GM18868 (cell line): ENCODE measurements around the gene HOXB8.

Experiments
- ATAC-seq: cut with Tn5 transposase; IDR thresholded peaks from one replicate; pipeline ENCODE4 v1.9.1; 2021; ENCODE audit warnings: mild to moderate bottlenecking, moderate library complexity; ENCODE audit not compliant: unreplicated experiment

HOXB8 gene

DNA sequence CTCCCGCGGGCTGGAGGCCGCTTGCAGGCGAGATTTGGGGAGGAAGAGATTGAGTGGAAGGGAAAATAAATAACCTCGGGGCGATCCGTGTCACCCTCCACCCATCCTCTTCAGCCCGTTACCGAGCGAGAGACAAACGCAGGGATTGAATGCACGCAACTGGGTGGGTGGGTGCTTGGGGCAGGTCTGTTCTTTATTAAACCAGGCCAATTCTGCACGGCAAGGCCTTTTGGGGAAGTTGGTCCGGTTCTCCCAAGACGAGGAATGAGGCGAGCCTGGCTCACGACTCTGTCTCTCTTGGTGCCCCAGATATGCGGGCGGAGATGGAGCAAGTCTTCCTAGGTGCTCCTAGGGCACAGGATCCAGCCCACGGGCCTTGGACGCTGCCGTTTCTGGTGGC, 3.9 kb downstream of the HOXB8 start:
- ATAC-seq = no peak

DNA sequence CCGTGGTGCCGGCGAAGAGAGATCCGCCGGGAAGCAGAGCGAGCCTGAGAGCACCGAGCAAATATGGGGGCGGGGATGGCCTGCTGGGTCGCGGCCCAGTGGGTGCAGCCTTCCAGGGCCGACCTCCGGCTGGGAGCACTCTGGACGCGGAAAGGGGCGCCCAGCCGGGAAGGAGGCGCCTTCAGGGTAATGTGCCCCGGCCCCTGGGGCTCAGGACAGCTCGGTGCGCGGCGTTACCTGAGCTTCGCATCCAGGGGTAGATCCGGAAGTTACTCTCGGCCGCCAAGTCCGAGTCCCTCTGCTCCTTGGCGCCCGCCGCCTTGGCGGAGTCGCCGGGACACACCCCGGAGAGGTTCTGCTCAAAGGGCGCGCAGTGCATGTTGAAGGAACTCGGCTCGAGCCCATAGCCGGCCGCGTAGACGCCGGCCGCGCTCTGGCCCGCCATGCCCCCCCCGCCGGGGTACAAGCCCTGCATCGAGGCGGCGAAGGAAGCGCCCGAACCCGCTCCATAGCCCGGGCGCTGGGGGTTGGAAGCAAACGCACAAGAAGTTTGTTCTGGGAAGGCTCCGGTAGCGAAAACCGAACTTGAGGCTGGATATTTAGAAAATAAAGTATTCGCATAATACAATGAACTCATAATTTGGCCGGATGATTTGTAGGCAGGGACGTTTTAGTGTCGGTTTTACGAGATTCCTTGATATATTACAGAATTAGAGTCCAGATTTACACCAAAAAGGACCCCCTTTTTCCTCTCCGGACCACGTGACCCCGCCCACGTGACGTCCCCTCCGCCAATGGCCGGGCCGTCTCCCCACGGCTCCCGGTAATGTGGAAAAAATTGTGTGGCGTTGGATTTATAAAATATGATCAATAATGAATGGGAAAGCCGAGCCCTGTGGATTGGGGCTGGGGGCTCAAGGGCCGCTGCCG, 4.5 kb downstream of the HOXB8 start, which contains the start of gene HOXB7:
HOXB7 (minus strand) TSS at position 736 of the 930 bp plus-strand sequence; CDS start at position 637, 99 bp downstream.
- no peak for ATAC-seq

DNA sequence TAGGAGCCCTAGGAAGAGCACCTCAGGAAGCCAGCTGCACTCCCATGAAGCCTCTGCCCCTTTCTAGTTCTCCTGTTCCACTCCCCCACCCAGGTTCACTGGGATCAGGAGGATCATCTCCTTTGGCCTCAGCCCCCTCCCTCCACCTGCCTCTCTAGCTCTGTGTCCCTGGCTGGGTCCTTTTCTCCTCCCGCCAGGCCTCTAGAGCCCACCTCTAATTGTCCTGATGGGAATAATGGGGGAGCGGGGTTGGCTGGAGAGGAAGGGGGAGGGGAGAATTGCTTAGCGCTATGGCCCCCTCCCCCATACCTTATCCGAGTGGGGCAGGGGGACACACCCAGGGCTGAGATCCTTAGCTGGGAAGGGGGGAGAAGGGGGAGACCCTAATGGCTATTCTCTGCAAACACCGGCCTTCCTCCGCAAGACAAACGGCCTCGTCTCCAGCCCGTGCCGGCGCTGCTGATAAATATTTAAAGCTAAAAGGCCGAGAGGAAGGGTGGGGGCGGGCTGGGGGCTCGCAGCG, 5.3 kb downstream of the HOXB8 start:
- no peak for ATAC-seq

DNA sequence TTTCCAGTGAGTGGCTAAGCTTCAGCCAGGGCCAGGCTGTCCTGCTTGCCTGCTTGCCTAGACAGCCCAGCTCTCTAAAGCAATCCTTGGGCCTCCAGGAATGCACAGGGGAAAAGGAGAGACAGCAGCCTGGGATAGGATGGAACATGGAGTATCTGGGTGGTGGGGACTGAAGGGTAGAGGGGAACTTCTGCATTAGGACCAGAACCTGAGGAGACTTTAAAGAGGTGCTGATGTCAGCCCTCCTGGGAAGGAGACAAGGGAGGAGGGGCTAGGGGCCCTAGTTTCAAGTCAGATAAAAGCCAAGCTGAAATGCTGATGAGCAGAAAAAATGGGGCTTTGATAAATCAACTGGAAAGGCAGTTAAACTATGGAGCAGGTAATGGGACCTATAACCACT, 6.1 kb downstream of the HOXB8 start:
- no peak for ATAC-seq

DNA sequence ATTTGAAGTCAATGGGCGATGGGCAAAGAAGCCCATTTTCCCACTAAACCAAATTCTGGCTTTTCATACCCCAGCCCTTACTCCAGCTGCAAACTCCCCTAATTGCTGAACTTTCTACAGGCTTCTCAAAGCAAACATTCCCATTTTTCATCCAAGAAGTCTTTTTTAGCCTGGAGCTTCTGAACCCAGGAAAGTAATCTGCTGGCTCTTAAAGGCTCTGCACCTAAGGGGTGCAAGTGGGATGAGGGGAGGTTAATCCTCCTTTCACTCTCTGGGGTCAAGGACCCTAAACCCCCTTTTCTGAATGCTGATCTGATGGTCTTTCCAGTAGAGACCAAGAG, 6.6 kb downstream of the HOXB8 start:
- no peak for ATAC-seq

DNA sequence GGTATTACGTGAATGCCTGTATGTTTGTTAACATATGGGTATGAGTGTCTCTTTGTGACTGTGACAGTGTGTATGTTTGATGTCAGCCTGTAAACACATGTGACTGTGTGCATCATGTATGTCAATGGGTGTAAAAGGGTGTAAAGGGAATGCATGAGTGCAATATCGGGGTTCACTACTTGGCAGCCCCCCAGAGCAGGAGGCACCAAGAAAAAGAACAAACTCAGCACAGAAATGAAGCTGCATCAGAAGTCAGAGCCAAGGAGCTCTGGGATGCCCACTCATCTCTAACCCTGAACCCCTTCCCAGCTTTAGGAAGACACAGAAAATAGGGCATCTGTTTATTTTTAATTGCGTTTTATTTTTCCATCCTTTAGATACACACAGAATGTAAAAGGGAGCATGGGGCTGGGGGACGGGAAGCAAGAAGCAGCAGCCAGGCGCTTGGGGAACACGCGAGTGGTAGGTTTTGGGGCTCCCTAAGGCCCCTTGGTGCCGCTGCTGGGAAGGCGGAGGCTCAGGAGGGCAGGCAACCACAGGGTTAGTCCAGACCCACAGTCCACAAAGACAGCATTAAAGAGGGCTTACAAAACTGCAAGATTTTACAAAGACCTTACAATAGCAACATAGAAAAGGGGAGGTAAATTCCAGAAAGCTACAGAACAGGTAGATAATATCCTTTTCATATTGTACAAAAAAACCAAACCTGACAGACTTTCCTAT, 8.0 kb downstream of the HOXB8 start:
- ATAC-seq = no peak

DNA sequence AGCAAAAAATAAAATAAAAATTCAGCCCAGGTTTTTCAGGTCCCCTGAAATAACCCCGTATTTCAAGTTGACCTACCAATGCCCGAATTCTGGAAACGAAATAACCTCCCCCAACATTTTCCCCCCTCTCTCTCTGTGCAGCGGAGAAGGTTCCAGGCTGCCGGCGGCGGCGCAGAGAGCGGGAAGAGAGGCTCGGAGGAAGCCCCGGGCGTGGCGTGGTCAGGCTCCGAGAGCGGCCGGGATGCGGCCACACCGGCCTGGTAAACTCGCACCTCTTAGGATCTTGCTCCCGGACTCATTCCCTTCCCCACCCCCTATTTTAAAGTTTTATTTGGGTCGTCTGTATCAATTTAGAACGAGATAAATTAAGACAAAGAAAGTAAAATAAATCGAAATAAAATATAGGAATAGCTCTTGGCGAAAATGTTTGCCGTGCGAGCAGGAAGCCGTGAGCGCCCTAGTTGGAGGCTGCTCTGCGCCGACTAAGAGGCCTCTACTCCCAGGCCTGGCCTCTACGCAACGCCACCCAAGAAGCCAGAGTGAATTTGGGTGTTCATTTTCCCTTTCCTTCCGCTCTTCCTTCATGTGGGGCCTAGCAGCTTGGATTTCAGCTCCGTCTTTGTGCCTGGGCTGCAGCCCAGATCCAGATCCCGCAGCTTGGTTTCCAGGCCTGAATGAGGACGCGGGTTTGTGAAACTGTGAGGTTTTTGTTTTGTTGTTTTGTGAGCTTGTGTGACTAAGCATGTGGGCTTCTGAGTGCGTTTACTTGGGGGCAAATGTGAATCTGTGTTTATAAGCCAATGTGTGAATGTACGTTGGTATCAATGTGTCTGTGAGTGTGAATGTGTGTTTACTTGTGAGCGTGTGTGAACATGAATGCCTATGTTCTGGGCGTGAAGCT, 8.9 kb downstream of the HOXB8 start:
- ATAC-seq = no peak

DNA sequence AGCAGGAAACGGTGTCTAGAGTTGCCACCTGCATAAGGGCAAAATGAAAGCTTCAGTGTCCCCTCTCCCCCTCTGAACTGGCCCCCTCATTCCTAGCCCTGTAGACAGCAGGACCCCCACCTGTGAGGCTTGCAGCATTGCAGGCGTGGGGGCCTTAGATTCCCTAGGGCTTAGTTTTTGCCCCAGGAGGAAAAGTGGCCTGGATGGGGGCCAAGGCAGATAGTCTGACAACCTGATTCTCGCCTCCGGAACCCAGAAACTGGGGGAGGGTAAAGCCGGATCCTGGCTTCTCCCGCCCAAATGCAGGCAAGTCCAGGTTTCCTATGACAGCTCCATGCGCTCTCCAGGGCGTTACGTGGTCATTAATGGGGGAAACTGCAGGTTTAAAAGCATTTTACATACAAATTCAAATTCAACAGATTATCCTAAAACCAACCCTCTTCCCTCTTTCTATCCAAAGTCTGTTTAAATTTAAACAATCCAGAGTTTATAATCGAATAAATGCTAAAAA, 9.6 kb downstream of the HOXB8 start:
- ATAC-seq = no peak

DNA sequence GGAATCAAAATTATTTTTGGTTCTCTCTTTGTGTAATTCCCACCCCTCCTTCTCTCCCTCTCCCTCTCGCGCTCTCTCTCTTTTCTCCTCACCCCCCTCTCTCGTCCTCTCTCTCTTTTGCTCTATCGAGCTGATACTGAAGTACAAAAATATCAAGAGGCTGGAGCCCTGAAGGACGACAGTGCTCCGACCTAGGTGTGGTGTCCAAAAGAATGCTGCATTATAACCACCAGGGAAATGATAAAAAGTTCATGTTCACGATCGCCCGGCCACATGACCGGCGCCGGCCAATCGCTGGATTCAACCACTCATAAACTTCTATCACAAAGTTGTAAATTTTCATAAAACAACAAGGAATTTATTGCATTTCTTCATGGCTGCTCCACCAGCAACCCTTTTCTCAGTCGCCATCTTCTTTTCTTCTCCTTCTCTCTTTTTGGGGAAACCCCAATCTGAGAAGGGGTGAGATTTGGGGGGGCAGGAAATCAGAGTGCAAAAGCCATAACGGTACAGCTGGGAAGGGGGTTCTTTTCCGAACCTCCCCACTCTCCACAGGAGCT, 10.2 kb downstream of the HOXB8 start, which contains the start of gene HOXB6:
HOXB6 (minus strand) TSS at position 217 of the 560 bp plus-strand sequence. CDS start 6,836 bp downstream, outside the sequence.
- no peak for ATAC-seq

DNA sequence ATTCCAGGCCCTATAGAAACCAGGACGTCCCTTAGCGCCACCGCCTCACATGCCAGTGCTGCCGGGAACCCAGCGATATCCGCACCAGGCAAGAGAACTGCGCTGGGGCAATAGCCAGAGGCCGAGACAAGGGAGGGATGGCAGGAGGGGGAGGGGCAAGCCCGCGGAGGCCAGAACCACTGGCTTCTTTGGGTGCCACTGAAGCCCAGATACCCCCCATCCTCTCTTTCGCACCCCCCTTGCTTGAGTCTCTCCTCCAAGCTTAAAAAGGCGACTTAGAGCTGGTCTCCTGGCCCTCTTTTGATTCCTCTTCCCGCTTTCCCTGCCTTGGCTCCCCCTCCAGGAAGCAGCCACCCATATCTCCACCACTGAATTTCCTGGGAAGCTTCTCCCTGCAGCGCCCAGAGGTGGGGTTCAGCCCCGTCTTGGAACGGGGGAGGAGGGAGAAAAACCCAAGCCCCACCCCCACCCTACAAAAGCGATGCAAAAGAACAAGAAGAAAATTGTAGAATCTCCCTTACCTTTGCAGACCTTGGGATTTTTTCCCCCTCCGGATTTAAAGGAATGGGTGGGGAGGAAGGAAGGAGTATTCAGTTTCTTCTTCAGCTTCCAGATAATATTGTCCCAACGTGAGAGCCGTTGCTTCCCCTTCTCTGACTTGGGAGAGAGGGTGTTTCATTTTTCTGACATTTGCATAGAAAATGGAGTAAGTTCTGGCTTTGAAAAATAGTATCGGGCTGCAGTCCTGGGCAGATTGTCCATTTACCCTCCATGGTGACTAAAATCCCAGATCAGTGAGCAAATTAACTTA, 10.9 kb downstream of the HOXB8 start:
- ATAC-seq = no peak

DNA sequence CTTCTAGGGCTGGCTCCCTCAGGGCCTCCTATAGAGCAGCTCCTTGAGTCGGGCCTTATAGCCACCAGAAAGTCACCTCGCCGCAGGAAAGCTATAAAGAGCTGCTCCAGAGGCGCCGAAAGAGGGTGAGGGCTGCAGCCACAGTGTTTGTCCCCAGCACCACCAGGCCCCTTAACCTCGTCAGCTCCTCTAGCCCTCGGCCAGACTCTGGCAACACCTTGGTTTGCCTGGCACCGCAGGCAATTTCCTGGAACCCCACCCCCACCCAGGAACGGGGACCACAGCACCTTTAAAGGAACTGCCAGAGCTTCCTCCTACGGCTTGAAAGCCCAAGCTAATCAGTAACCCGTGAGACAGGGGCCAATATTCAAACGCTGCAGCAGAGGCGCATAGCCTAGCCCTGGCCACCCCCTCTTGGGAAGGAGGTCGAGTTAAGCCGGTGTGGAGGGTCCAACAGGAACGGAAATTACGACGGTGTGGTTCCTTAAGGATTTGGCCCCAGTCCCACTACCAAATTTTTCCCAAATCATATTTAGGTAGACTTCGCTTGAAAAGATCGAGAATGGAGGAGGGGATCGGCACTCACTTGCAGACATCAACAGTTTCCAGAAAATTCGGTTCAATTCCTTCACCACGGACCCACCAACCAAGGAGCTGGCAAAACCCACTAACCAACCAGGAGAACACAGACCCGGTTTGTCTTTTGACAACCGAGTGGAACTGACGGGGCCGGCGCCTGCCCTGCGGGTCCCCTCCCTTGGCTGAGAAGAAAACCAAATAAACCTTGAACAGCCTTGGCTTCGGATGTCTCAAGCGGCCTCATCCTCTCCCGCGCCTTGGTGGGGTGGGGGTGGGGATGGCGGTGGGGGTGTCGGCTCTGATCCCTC, 13.3 kb downstream of the HOXB8 start:
- no peak for ATAC-seq

DNA sequence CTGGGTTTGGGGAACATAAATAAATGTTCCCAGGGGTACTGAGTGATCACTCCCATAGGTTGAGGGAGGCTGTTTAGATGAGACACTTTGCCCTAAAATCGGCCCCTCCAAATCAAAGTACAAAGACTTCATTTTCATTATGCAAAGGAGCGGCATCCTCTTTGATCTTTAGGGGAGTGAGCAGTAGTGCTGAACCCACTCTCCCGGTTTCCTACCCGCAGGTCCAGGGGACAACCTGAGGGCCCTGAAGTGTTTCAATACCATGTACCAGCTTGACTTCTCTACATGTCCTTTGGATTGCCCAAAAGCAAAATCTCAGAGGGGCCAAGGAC, 13.9 kb downstream of the HOXB8 start:
- no peak for ATAC-seq

DNA sequence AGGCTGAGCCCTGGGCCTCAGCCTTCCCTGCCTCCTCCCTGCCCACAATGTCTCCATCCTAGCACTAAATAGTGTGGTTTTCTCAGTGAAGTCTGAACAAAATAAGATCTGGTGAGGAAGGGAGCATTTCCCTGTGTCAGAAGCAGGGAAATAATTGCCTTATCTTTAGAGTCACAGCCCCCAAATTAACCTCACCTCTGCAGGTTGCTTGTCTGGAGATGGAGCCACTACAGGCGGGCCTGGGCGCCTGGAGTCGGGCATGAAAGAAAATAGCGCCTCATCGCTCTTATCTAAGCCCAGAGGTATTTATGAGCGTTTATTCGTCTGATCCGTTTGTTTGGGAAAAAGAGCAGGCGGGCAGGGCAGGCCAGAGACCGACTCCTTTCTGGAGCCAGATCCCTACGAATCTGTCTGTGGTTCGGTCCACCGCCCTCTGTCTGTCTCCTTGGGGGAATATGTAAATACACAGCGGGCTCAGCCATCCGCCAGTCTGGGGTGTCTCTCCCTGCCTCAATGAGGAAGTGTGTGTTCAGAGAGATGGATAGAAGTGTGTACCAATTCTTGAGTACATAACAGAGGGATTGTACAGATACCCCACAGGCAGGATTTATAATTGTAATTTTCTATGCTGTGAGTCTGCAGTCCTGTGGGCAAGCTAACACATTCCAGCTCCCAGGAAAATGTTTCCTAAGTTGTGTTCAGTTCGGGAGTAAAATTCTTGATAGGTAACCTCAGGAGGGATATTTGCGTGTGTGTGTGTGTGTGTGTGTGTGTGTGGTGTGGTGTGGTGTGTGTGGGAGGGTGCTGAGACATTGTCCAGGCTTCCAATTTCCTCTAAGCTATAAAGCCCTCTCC, 14.6 kb downstream of the HOXB8 start:
- ATAC-seq = no peak

DNA sequence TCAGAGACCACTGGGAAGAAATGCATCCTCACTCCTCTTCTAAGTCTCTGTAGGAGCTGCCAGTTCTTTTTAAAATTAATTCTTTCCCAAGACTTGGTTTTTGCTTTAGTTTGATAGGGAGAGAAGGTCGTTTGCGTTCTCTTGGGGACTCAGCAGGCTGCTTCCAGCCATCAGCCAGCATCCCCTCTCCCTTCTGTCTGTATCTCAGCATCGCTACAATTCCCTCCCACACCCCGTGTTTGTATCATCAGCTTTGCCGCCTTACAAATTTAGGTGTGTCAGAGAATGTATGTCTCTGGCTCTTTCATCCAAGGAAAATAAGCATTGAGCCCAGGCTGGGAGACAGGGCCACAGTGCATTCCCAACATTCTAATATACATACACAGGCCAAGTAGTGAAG, 15.7 kb downstream of the HOXB8 start:
- no peak for ATAC-seq

DNA sequence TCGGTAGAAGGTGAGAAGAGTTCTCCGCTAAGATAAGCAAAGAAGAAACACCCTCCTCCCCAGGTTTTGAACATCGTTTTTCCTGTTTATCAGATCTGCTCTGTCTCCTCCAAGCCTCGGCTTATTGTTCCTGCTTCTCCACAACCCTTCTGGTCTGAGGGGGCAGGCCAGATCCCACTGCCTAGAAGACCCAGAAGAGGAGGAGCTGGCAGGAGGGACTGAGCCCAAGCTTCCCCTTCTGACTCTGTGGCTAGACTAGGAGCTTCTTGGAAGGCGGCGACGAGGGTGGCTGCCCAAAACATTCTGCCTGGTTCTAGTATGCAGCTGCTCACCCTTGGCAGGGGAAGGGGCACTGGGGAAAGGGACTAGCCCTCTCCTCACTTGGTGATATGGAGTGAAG, 16.4 kb downstream of the HOXB8 start:
- ATAC-seq = no peak

DNA sequence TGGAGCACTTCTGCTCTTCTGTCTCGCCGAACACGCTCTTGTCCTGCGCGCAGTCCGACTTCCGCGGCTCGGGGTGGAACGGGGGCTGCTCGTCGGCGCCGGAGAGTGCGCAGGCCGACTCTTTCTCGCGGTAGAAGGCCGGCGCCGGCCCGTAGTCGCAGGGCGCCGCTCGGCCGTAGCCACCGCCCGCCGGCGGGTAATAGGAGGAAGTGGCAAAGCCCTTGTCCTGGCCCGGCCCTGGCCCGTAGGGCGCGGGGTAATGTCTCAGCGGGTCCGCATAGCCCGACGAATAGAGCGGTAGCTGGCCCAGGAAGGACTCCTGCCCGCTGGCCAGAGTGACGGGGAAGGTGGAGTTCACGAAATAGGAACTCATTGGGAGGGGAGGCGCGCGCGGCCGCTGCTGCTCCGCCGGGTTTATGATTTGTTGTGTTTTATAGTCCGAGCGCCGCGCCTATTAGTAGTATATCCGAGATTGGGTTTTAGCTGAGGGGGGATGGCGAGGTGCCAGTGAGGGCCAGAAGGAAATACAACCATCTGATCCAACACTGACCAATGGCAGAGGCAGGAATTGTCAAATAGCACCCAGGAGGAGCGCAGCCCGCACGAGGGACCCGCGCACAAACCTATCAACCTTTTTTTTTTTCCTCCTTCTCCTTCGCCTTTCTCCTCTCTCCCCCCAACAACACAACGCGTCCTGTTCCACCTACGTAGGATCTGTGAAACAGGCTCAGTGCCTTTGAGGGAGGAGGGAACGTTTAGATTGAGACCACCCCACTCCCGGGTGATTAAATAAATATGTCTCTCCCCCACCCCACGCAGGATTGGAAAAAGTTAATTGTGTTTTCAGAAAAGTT, 17.1 kb downstream of the HOXB8 start:
- no peak for ATAC-seq

DNA sequence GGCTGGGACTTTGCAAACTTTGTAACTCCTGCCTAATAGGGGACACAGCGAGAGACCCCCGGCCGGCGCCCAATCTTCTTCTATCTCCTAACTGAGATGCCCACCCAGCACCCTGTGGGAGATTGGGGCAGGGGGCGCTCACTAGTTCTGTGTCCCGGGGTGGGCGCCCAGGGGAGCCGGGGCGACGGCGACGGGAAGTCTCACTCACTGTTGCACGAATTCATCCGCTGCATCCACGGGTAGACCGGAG, 17.6 kb downstream of the HOXB8 start:
- ATAC-seq = no peak
